ENCODE results near the gene UQCRQ. TPM values are rescaled to one million over a fixed set of nuclear protein-coding genes. Genes with fewer than 3 reads are reported as not detected.
A peak's percentile ranks its signal among the peaks of the same experiment; 100 is the strongest.

UQCRQ gene
- polyA plus RNA-seq, 2 of the 4 experiments (the other 2 are of a cell fraction) = 441 to 500 TPM

GRCh38 chr5:132886064-132886823 is 19.8 kb downstream of the UQCRQ start:
- CTCF ChIA-PET = interaction anchor here (1.4 to 5.1 kb wide), 2 partner anchors 57 to 500 kb away, joined by 4 to 48 read pairs; partner anchors contain the start of gene SHROOM1
- 94% methylated on average over 11 of the region's 11 CpGs for WGBS (ENCODE audit: missing lambda C conversion rate)
- no peak overlapping the region for H3K4me3 ChIP-seq
- POLR2A ChIA-PET = no interaction called here
- no peaks in the 10 kb centered on the region for H3K4me1 ChIP-seq
- ATAC-seq (no peak), FAIRE-seq (no peak), DNase-seq (ENCODE audit: low read depth in 1 of 2, low spot score in 1 of 2) (no peak)
- no peaks in the 10 kb centered on the region for H3K9me3 ChIP-seq
- H3K4me2 ChIP-seq = no peak overlapping the region
- TF ChIP-seq MAFK (IDR thresholded peaks at IDR 0.05; ENCODE audit: partially characterized antibody) (peak; percentile 57), CBX2 (IDR thresholded peaks at IDR 0.05; ENCODE audit: borderline replicate concordance, low read depth) (no peak)
- no peak overlapping the region for H3K27ac ChIP-seq

GRCh38 chr5:132887283-132887682 is 20.8 kb downstream of the UQCRQ start:
- no peak for ATAC-seq
- Histone ChIP-seq H3K9me3 (no peaks in the 10 kb centered on the region), H3K27ac (no peak overlapping the region), H3K4me1 (no peaks in the 10 kb centered on the region), H3K4me2 (no peak overlapping the region), H3K4me3 (no peak overlapping the region)
- 11% methylated on average over 1 of the region's 1 CpG for WGBS (ENCODE audit: missing lambda C conversion rate)
- ChIA-PET POLR2A (no interaction called here), CTCF (no interaction called here)
- no peak for FAIRE-seq
- DNase-seq (ENCODE audit: low read depth in 1 of 2, low spot score in 1 of 2) = no peak
- no peak for TF ChIP-seq FOSB (CRISPR knock-in tag; IDR thresholded peaks at IDR 0.05)

DNA sequence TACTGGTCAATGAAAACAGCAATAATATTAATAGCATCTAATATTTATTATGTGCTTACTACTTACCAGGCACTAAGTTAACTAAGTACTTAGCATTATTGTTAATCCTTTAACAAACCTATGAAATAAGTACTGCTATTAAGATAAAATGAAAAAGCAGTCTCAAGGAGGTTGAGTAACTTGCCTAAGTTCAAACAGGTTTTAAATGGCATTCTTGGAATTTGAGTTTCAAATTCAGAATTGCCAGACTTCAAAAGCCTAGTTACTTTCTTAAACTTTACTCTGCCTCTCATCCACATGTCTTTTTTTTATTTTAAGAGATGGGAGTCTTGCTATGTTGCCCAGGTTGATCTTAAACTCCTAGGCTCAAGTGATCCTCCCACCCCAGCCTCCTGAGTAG is 23.1 kb downstream of the UQCRQ start:
- FAIRE-seq (peak; percentile 23), DNase-seq (ENCODE audit: low read depth in 1 of 2, low spot score in 1 of 2) (no peak), ATAC-seq (no peak)
- ChIA-PET POLR2A (no interaction called here), CTCF (no interaction called here)
- H3K4me2 ChIP-seq = no peak overlapping the region
- no peak overlapping the region for H3K27ac ChIP-seq
- no peaks in the 10 kb centered on the region for H3K9me3 ChIP-seq
- no peaks in the 10 kb centered on the region for H3K4me1 ChIP-seq
- no peak overlapping the region for H3K4me3 ChIP-seq
- no peak for TF ChIP-seq ESRRA (IDR thresholded peaks at IDR 0.05; ENCODE audit: borderline replicate concordance, low read length)
- TF ChIP-seq, protein P1, sequence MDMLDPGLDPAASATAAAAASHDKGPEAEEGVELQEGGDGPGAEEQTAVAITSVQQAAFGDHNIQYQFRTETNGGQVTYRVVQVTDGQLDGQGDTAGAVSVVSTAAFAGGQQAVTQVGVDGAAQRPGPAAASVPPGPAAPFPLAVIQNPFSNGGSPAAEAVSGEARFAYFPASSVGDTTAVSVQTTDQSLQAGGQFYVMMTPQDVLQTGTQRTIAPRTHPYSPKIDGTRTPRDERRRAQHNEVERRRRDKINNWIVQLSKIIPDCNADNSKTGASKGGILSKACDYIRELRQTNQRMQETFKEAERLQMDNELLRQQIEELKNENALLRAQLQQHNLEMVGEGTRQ (IDR thresholded peaks at IDR 0.05) = no peak
- no peak for TF ChIP-seq FOSL2 (IDR thresholded peaks at IDR 0.05)
- no peak for TF ChIP-seq FOSL2 (CRISPR knock-in tag; IDR thresholded peaks at IDR 0.05)
- no peak for TF ChIP-seq EHF (CRISPR knock-in tag; IDR thresholded peaks at IDR 0.05)
- no peak for TF ChIP-seq HOXB13 (CRISPR knock-in tag; IDR thresholded peaks at IDR 0.05; ENCODE audit: low read depth)
- TF ChIP-seq FOXS1 (CRISPR knock-in tag; IDR thresholded peaks at IDR 0.05) = no peak
- TF ChIP-seq CHD4 (IDR thresholded peaks at IDR 0.05; ENCODE audit: borderline replicate concordance) = no peak

DNA sequence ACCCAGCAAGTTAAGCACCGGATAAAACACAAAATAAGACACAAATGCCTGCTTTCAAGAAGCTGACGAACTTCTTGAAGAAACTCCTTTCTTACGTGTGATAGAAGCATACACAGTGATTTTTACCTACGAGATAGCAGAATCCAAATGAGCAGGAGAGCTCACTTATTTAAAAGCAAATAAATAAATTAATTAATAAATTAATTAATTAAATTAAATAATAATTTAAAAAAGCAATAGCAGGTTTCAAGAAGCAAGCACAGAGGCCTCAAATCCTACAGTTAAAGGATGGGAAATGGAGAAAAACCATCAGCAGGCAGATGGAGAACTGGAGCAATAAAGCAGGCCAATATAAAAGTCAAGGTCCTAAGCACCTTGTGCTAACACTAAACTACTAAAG is 24.4 kb downstream of the UQCRQ start:
- CTCF ChIA-PET = interaction anchor here (0.9 to 3.1 kb wide), 3 partner anchors 8 to 117 kb away, joined by 3 to 18 read pairs (median 6); no protein-coding TSS in a partner anchor
- Histone ChIP-seq H3K4me2 (no peak overlapping the region), H3K4me3 (no peak overlapping the region), H3K27ac (no peak overlapping the region), H3K9me3 (no peaks in the 10 kb centered on the region), H3K4me1 (no peaks in the 10 kb centered on the region)
- no peak for TF ChIP-seq KDM5A (IDR thresholded peaks at IDR 0.05)
- TF ChIP-seq REST (IDR thresholded peaks at IDR 0.05) = no peak
- TF ChIP-seq, protein P2, sequence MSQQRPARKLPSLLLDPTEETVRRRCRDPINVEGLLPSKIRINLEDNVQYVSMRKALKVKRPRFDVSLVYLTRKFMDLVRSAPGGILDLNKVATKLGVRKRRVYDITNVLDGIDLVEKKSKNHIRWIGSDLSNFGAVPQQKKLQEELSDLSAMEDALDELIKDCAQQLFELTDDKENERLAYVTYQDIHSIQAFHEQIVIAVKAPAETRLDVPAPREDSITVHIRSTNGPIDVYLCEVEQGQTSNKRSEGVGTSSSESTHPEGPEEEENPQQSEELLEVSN (IDR thresholded peaks at IDR 0.05; ENCODE audit: borderline replicate concordance, low read depth) = no peak
- no peak for TF ChIP-seq ZSCAN20 (CRISPR knock-in tag; IDR thresholded peaks at IDR 0.05)
- TF ChIP-seq CHD2 (IDR thresholded peaks at IDR 0.05; ENCODE audit: low read length, partially characterized antibody) = no peak
- TF ChIP-seq ZFP36 (IDR thresholded peaks at IDR 0.05; ENCODE audit: borderline replicate concordance, partially characterized antibody) = no peak
- no peak for FAIRE-seq
- WGBS (ENCODE audit: missing lambda C conversion rate) = 88% methylated on average over 4 of the region's 4 CpGs
- POLR2A ChIA-PET = interaction anchor here (0.7 kb wide), 1 partner anchor 13 kb away, joined by 3 read pairs; no protein-coding TSS in a partner anchor
- ATAC-seq = no peak
- no peak for DNase-seq (ENCODE audit: low read depth in 1 of 2, low spot score in 1 of 2)

Data from A549 (cell line).